Measurements from ENCODE around the gene HPSE2.

DNA sequence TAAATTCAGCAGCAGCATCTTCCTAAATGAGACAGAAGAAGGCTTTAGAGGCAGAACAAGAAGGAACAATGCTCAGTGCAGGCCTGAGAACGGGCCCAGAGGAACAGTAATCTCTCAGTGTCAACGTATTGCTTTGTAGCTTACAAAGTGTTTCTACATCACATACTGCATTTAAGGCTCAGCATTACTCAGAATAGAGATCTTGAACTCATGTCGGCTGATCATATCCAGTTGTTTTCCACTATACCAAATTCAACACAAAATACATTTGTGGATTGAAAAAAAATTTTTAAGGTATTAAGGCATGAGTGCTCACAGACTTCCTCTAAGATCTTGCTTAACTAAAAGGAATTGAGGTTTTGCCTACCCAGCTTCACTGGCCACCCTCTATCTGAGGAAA, 325.1 kb downstream of the HPSE2 start:
- TF ChIP-seq CTCF (IDR thresholded peaks at IDR 0.05) (no peak), MXI1 (IDR thresholded peaks at IDR 0.05; ENCODE audit: low read depth, low read length) (no peak), GABPA (IDR thresholded peaks at IDR 0.05; ENCODE audit: low read depth) (no peak), EZH2phosphoT487 (IDR thresholded peaks at IDR 0.05; ENCODE audit: borderline replicate concordance, low read depth) (no peak)
- TF ChIP-seq, protein P1, sequence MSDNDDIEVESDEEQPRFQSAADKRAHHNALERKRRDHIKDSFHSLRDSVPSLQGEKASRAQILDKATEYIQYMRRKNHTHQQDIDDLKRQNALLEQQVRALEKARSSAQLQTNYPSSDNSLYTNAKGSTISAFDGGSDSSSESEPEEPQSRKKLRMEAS (IDR thresholded peaks at IDR 0.05; ENCODE audit: low read depth) = no peak
- TF ChIP-seq, protein P2, sequence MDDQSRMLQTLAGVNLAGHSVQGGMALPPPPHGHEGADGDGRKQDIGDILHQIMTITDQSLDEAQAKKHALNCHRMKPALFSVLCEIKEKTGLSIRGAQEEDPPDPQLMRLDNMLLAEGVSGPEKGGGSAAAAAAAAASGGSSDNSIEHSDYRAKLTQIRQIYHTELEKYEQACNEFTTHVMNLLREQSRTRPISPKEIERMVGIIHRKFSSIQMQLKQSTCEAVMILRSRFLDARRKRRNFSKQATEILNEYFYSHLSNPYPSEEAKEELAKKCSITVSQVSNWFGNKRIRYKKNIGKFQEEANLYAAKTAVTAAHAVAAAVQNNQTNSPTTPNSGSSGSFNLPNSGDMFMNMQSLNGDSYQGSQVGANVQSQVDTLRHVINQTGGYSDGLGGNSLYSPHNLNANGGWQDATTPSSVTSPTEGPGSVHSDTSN (IDR thresholded peaks at IDR 0.05) = no peak

Data from SK-N-SH (cell line).